A673 (cell line): ENCODE results near the gene NOPCHAP1.

ENCODE experiments used
- CTCF ChIP-seq: fragments of 300-800, 200-600 bp; sonication (generic); conservative IDR thresholded peaks from 2 replicates; pipeline ENCODE4 v1.5.1; 2017; ENCODE audit warnings: low read depth, mild to moderate bottlenecking, antibody characterized with exemption, low read length, moderate library complexity, mixed read lengths
- EZH2 ChIP-seq: fragments of 200-600 bp; sonication (generic); IDR thresholded peaks from 2 replicates; pipeline ENCODE4 v1.6.1; 2017; ENCODE audit warnings: borderline replicate concordance, low read depth, mild to moderate bottlenecking, mixed read lengths, antibody characterized with exemption, low read length; ENCODE audit not compliant: poor library complexity, severe bottlenecking

GRCh38 chr12:104964167-104964855 is 21.8 kb upstream of the NOPCHAP1 start:
- TF ChIP-seq CTCF (no peak), EZH2 (no peak)
